ENCODE data around the gene EDIL3.
"Not testable (repeated sequence)": the region's sequence is repeated elsewhere in the genome, so short reads cannot be mapped to it uniquely, and the experiment has no call there.

The EDIL3 gene

DNA sequence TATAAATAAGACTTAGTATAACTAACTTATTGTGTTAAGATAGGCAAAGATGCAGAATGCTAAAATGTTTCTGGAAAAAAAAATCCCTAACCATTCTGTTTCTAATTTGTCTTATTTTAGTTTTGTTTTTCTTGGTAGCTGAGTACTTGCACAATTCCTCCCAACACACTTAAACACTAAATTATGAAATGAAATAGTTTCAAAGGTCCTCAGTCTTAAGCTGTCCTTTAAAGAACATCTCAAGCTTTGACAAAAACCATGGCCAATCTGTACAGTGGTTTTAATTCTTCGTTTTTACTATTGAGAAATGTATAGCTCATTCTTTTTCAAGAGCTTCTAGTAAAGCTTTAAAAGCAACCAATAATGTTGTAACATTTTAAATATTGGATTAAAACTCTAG is 171.5 kb downstream of the EDIL3 start:
- H3K9me3 ChIP-seq (ENCODE audit: control insufficient read depth, low read length) = no peaks in the 10 kb centered on the region
- H3K4me1 ChIP-seq (ENCODE audit: control insufficient read depth, insufficient read depth, low read length, poor library complexity, severe bottlenecking) = no peaks in the 10 kb centered on the region
- H3K27me3 ChIP-seq (replicated peaks; ENCODE audit: control insufficient read depth, insufficient read depth, low read length, poor library complexity, severe bottlenecking) = no peaks in the 10 kb centered on the region
- no peaks in the 10 kb centered on the region for H3K36me3 ChIP-seq (ENCODE audit: control insufficient read depth, insufficient read depth, low read length)
- DNase-seq = no peak
- no peak overlapping the region for H3K4me3 ChIP-seq (ENCODE audit: insufficient read depth, low read depth, low read length, poor library complexity, severe bottlenecking)
- H3K27ac ChIP-seq (ENCODE audit: insufficient read depth, low read length, poor library complexity, severe bottlenecking) = no peak overlapping the region

GRCh38 chr5:84204772-84205171 is 179.9 kb downstream of the EDIL3 start:
- Histone ChIP-seq H3K4me1 (ENCODE audit: control insufficient read depth, insufficient read depth, low read length, poor library complexity, severe bottlenecking) (no peaks in the 10 kb centered on the region), H3K4me3 (ENCODE audit: insufficient read depth, low read depth, low read length, poor library complexity, severe bottlenecking) (no peak overlapping the region), H3K36me3 (ENCODE audit: control insufficient read depth, insufficient read depth, low read length) (no peaks in the 10 kb centered on the region), H3K27ac (ENCODE audit: insufficient read depth, low read length, poor library complexity, severe bottlenecking) (no peak overlapping the region), H3K9me3 (ENCODE audit: control insufficient read depth, low read length) (no peaks in the 10 kb centered on the region), H3K27me3 (replicated peaks; ENCODE audit: control insufficient read depth, insufficient read depth, low read length, poor library complexity, severe bottlenecking) (no peaks in the 10 kb centered on the region)
- DNase-seq = no peak

DNA sequence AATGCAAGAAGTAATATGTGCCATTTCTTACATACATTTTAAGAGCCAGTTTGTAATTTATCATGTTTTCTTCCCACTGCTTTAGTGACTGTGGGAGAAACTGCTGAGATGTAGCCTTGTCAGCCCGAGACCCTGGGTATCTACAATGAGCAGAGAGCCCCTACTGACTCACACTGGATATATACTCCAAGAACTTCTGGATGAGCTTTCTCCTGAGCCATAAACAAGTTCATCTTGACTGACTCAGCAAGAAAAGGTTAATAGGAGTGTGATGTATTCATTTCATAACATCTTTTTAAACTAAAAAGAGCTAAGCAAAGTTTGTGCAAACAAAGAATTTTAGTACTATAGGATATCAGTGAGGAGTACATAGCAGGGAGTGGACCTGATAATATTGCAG is 182.5 kb downstream of the EDIL3 start:
- Histone ChIP-seq H3K27me3 (replicated peaks; ENCODE audit: control insufficient read depth, insufficient read depth, low read length, poor library complexity, severe bottlenecking) (no peaks in the 10 kb centered on the region), H3K36me3 (ENCODE audit: control insufficient read depth, insufficient read depth, low read length) (no peaks in the 10 kb centered on the region), H3K9me3 (ENCODE audit: control insufficient read depth, low read length) (no peaks in the 10 kb centered on the region), H3K27ac (ENCODE audit: insufficient read depth, low read length, poor library complexity, severe bottlenecking) (no peak overlapping the region), H3K4me3 (ENCODE audit: insufficient read depth, low read depth, low read length, poor library complexity, severe bottlenecking) (no peak overlapping the region), H3K4me1 (ENCODE audit: control insufficient read depth, insufficient read depth, low read length, poor library complexity, severe bottlenecking) (no peaks in the 10 kb centered on the region)
- DNase-seq = no peak

- H3K36me3 ChIP-seq (ENCODE audit: control insufficient read depth, insufficient read depth, low read length) = no peaks in the 10 kb centered on the region
- no peaks in the 10 kb centered on the region for H3K4me1 ChIP-seq (ENCODE audit: control insufficient read depth, insufficient read depth, low read length, poor library complexity, severe bottlenecking)
- H3K9me3 ChIP-seq (ENCODE audit: control insufficient read depth, low read length) = no peaks in the 10 kb centered on the region
- H3K27me3 ChIP-seq (replicated peaks; ENCODE audit: control insufficient read depth, insufficient read depth, low read length, poor library complexity, severe bottlenecking) = no peaks in the 10 kb centered on the region
- H3K4me3 ChIP-seq (ENCODE audit: insufficient read depth, low read depth, low read length, poor library complexity, severe bottlenecking) = no peak overlapping the region
- DNase-seq = no peak
- no peak overlapping the region for H3K27ac ChIP-seq (ENCODE audit: insufficient read depth, low read length, poor library complexity, severe bottlenecking)
Observed at GRCh38 chr5:84197538-84197937, 187.1 kb downstream of the EDIL3 start.

DNA sequence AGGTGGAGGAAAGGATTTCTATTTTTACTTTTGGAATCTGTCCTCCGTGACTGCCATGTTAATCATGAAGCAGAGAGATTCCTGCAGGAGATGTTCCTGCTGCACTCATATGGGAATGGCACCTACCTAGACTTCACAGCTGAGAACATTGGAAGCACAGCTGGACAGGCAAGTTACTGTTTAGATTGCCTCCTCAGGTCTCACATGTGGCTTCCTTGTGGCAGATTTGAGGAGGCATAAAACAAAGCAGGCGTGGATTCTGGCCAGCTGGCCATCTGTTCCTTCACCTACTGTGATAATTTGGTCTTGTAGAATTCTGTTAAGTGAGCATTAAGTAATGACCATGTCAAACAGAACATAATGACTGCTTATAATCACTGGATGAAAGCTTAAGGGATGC is 193.4 kb downstream of the EDIL3 start:
- no peaks in the 10 kb centered on the region for H3K36me3 ChIP-seq (ENCODE audit: control insufficient read depth, insufficient read depth, low read length)
- no peak overlapping the region for H3K4me3 ChIP-seq (ENCODE audit: insufficient read depth, low read depth, low read length, poor library complexity, severe bottlenecking)
- DNase-seq = no peak
- no peaks in the 10 kb centered on the region for H3K9me3 ChIP-seq (ENCODE audit: control insufficient read depth, low read length)
- H3K4me1 ChIP-seq (ENCODE audit: control insufficient read depth, insufficient read depth, low read length, poor library complexity, severe bottlenecking) = no peaks in the 10 kb centered on the region
- H3K27ac ChIP-seq (ENCODE audit: insufficient read depth, low read length, poor library complexity, severe bottlenecking) = no peak overlapping the region
- no peaks in the 10 kb centered on the region for H3K27me3 ChIP-seq (replicated peaks; ENCODE audit: control insufficient read depth, insufficient read depth, low read length, poor library complexity, severe bottlenecking)

DNA sequence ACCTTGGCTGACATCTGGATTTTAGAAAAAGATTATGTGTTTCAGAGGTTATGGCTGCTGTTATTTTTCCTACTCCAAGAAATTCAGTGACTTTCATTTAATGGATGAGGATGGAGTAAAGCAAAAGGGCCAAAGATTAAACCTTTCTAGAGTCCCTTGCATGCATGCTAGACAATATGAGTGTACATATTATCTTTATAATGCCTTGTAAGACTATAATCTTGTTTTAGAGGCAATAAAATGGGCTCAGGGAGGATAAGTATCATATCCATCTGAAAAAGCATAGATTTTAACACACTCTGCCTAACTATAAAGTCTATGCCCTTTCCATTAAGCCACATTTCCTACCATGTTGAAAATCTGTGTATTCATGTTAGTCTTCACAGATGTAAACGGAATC is 199.8 kb downstream of the EDIL3 start:
- Histone ChIP-seq H3K27me3 (replicated peaks; ENCODE audit: control insufficient read depth, insufficient read depth, low read length, poor library complexity, severe bottlenecking) (no peaks in the 10 kb centered on the region), H3K27ac (ENCODE audit: insufficient read depth, low read length, poor library complexity, severe bottlenecking) (no peak overlapping the region), H3K4me1 (ENCODE audit: control insufficient read depth, insufficient read depth, low read length, poor library complexity, severe bottlenecking) (no peaks in the 10 kb centered on the region), H3K36me3 (ENCODE audit: control insufficient read depth, insufficient read depth, low read length) (no peaks in the 10 kb centered on the region), H3K9me3 (ENCODE audit: control insufficient read depth, low read length) (no peaks in the 10 kb centered on the region), H3K4me3 (ENCODE audit: insufficient read depth, low read depth, low read length, poor library complexity, severe bottlenecking) (no peak overlapping the region)
- DNase-seq = no peak

DNA sequence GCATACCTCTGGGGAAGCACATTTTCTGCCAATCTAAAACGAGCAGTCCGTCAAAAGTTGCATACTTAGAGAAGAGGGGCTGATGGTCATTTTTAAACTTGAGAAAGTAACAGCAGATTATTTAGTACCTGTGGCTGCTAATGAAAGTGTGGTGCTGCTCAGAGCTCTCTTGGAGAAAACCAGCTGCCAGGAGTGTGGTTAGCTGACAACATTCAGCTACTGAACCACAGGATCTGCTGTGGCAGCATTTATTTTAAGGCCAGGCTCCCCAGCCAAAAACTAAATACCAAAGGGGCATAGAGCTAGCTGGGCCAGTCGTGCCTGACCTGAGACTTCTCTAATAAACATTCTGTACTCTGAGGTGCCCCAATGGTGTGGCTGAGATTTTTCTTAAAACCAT is 203.6 kb downstream of the EDIL3 start:
- H3K27me3 ChIP-seq (replicated peaks; ENCODE audit: control insufficient read depth, insufficient read depth, low read length, poor library complexity, severe bottlenecking) = no peaks in the 10 kb centered on the region
- no peaks in the 10 kb centered on the region for H3K9me3 ChIP-seq (ENCODE audit: control insufficient read depth, low read length)
- H3K27ac ChIP-seq (ENCODE audit: insufficient read depth, low read length, poor library complexity, severe bottlenecking) = no peak overlapping the region
- H3K4me1 ChIP-seq (ENCODE audit: control insufficient read depth, insufficient read depth, low read length, poor library complexity, severe bottlenecking) = no peaks in the 10 kb centered on the region
- H3K36me3 ChIP-seq (ENCODE audit: control insufficient read depth, insufficient read depth, low read length) = no peaks in the 10 kb centered on the region
- no peak overlapping the region for H3K4me3 ChIP-seq (ENCODE audit: insufficient read depth, low read depth, low read length, poor library complexity, severe bottlenecking)
- no peak for DNase-seq

DNA sequence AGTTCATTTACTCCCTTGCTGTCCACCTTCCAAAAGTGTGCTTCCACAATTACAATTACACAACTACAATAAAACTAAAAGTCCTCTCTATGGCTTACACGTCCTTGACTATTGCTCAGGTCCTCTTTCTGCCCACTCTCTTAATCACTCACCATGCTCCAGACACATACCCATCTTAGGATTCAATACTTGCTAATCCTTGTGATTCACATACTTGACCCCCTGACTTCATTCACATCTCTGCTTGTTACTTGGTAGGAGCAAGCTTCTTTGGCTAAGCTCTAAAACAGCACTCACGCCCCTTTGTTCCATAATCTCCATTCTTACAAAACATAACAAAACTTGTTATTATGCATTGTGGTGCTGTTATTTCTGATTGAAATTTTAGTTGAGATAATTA is 215.8 kb downstream of the EDIL3 start:
- no peaks in the 10 kb centered on the region for H3K36me3 ChIP-seq (ENCODE audit: control insufficient read depth, insufficient read depth, low read length)
- H3K27me3 ChIP-seq (replicated peaks; ENCODE audit: control insufficient read depth, insufficient read depth, low read length, poor library complexity, severe bottlenecking) = no peaks in the 10 kb centered on the region
- no peak for DNase-seq
- H3K27ac ChIP-seq (ENCODE audit: insufficient read depth, low read length, poor library complexity, severe bottlenecking) = no peak overlapping the region
- H3K9me3 ChIP-seq (ENCODE audit: control insufficient read depth, low read length) = no peaks in the 10 kb centered on the region
- H3K4me3 ChIP-seq (ENCODE audit: insufficient read depth, low read depth, low read length, poor library complexity, severe bottlenecking) = no peak overlapping the region
- no peaks in the 10 kb centered on the region for H3K4me1 ChIP-seq (ENCODE audit: control insufficient read depth, insufficient read depth, low read length, poor library complexity, severe bottlenecking)

GRCh38 chr5:84163671-84164070 is 221.0 kb downstream of the EDIL3 start:
- H3K4me3 ChIP-seq (ENCODE audit: insufficient read depth, low read depth, low read length, poor library complexity, severe bottlenecking) = no peak overlapping the region
- no peak overlapping the region for H3K27ac ChIP-seq (ENCODE audit: insufficient read depth, low read length, poor library complexity, severe bottlenecking)
- DNase-seq = no peak
- no peaks in the 10 kb centered on the region for H3K4me1 ChIP-seq (ENCODE audit: control insufficient read depth, insufficient read depth, low read length, poor library complexity, severe bottlenecking)
- H3K9me3 ChIP-seq (ENCODE audit: control insufficient read depth, low read length) = no peaks in the 10 kb centered on the region
- no peaks in the 10 kb centered on the region for H3K36me3 ChIP-seq (ENCODE audit: control insufficient read depth, insufficient read depth, low read length)
- H3K27me3 ChIP-seq (replicated peaks; ENCODE audit: control insufficient read depth, insufficient read depth, low read length, poor library complexity, severe bottlenecking) = no peaks in the 10 kb centered on the region

DNA sequence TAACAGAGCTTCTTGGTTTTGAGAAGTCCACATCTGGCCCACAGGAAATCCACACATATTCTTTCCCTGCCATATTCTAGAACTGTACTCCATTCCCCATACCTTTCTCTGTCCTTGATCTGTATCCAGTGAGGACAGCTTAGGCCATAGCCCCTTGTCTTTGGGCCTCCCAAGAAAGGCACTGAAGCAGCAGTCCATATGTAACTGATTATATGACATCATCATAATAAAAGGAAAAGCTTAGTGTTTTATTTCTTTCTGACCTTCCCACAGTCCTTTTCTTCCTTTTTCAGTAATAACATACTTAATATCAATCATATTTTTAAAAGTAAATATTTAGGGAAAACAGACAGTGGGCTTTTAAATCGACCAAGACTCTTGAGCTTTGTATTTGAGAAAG is 222.0 kb downstream of the EDIL3 start:
- no peaks in the 10 kb centered on the region for H3K9me3 ChIP-seq (ENCODE audit: control insufficient read depth, low read length)
- no peak overlapping the region for H3K4me3 ChIP-seq (ENCODE audit: insufficient read depth, low read depth, low read length, poor library complexity, severe bottlenecking)
- H3K27me3 ChIP-seq (replicated peaks; ENCODE audit: control insufficient read depth, insufficient read depth, low read length, poor library complexity, severe bottlenecking) = no peaks in the 10 kb centered on the region
- no peaks in the 10 kb centered on the region for H3K4me1 ChIP-seq (ENCODE audit: control insufficient read depth, insufficient read depth, low read length, poor library complexity, severe bottlenecking)
- DNase-seq = no peak
- no peaks in the 10 kb centered on the region for H3K36me3 ChIP-seq (ENCODE audit: control insufficient read depth, insufficient read depth, low read length)
- no peak overlapping the region for H3K27ac ChIP-seq (ENCODE audit: insufficient read depth, low read length, poor library complexity, severe bottlenecking)

DNA sequence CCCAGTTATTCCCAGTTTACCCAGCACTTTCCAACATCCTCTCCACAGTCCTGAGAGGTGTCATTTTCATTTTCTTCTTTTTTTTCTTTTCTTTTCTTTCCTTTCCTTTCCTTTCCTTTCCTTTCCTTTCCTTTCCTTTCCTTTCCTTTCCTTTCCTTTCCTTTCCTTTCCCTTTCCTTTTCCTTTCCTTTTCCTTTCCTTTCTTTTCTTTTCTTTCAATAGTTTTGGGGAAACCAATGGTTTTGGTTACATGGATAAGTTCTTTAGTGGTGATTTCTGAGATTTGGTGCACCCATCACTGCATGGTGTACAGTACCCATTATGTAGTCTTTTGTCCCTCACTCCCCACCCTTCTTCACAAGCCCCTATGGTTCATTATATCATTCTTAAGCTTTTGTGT is 224.0 kb downstream of the EDIL3 start:
- H3K9me3 ChIP-seq (ENCODE audit: control insufficient read depth, low read length); H3K36me3 ChIP-seq (ENCODE audit: control insufficient read depth, insufficient read depth, low read length); H3K4me1 ChIP-seq (ENCODE audit: control insufficient read depth, insufficient read depth, low read length, poor library complexity, severe bottlenecking); H3K4me3 ChIP-seq (ENCODE audit: insufficient read depth, low read depth, low read length, poor library complexity, severe bottlenecking); H3K27ac ChIP-seq (ENCODE audit: insufficient read depth, low read length, poor library complexity, severe bottlenecking); H3K27me3 ChIP-seq (replicated peaks; ENCODE audit: control insufficient read depth, insufficient read depth, low read length, poor library complexity, severe bottlenecking); DNase-seq: not testable (repeated sequence)
